Cortex of kidney (tissue), 1 donor: ENCODE data around the gene IGLL5.

ENCODE experiments used
- DNase-seq: peaks from one replicate; lab custom pipeline; 2025; lab: John Stamatoyannopoulos, UW

The IGLL5 gene

GRCh38 chr22:22938672-22939587, 51.3 kb downstream of the IGLL5 start:
- DNase-seq: no peak

DNA sequence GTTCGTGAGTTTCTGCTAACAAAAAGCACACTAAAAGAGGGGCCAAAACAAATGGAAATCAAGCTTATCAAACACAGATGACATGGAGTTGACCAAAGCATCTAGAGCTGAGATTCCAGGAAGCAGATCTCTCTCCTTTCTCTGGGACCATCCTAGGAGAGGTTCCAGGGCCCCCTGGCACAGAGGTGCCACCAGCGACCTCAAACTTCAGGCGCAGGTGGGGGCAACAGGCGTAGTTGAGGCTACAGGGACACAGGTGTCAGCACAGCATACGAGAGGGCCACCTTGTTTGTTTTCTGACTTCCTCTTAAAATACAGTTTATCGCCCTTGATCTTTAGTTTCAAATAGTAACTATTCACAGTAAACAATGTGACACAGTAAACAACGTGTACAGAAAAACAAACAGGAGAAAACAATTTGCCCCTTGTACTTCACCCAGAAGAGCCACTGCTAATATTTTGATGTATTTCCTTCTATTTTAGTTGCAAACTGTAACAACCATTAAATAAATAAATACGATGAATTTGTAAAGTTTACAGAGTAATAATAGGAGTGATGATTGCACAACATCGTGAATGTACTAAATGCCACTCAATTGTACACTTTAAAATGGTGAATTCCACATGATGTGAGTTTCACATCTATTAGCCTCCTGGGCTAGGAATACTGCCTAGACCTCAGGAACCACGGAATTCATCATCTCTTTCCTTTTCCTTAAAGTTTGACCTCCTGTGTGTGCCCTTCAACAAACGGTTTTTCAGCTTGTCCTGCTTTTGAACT, 52.2 kb downstream of the IGLL5 start:
- no peak for DNase-seq

DNA sequence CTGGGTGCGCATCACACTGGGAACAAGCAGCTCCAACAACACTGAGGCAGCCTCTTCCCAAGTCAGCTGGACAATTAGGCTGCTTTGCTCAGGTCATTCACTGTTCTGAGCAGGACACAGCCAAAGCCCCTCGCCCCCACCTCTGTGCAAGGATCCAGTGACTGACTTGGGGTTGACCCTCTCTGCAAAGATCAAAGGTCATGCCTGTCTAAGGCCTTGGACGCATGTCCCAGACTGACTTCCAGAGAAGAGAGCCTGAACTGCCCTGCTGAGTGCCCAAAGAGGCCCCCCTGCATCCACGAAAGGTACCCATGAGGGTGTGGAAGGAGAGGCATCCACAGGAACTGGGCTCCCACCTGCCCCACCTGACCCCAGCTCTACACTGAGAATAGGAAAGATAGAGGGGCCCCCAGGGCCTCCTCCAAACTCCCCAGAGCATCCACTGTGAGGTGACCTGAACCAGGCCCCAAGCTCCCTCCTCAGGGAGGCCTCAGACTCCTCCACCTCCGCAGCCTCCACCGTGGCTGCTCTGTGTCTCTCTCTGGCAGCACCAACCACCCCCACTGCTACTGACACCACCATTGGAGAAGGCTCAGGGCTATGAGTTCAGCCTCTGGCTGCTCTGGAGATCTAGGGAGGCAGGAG, 53.5 kb downstream of the IGLL5 start:
- DNase-seq: no peak

DNA sequence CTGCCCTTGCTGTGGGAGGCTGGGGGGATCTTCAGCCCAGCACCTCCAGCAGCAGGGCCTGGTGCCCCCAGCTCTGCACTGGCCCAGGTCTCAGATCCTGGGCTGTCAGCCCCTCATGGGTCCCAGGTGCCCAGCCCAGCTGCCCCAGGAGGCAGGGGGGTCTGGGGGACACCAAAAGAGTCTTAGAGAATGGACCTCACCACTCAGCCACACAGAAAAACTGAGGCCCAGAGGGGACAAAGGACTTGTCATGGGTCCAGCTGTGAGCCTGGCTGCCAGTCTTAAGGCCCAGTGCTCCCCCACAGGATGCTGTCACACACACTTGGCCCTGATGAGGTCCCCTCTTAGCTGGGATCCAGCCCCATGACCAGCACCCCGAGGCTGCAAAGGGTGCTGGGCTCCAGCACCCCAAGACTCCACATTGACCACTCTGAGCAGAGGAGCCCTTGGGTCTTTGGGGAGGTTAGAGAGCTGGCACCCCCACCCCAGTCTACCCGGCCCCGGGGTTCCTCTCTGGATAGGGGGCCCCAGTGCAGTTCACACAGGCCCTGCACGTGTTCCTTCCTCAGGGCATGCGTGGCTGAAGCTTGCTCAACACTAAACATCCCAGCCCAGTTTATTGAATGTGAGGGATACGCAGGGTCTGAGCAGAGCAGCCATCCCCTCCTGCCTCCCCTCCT, 54.4 kb downstream of the IGLL5 start:
- DNase-seq: no peak

DNA sequence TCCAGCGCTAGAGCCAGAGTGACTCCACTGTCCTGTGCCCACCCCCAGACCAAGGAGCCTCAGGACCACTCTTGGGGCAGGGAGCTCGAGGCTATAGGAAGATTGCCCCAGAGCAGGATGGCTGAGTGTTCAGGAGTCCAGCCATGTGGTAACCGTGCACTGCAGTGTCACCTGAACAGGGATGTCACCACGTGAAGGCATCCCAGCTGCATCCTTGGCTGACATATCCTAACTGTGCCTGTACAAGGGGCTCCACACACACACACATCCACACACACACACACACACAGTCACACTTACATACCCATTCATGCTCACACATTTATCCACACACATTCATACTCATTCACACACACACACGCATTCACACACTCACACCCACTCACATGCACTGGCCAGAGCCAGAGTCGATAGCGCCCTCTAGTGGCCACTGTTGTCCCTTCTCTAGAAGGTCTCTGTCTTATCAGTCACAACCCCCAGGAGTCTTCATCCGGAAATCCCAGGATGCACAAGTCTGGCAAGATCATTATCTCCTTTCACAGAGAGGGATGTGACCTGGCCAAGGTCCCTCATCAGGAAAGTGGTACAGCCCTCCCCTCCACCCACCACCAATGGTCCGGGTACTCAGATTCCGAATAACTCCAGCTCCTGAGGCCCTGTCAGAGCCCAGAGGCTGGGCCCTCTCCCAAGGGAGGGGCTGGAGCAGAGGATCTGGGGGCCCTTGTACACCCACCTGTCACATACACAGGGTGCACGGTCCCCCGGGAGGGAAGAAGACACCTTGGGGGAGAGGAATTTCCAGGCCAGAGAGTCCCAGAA, 55.1 kb downstream of the IGLL5 start:
- no peak for DNase-seq

GRCh38 chr22:22943521-22944267, 56.1 kb downstream of the IGLL5 start:
- DNase-seq: no peak

GRCh38 chr22:22944268-22944985, 56.8 kb downstream of the IGLL5 start:
- DNase-seq: no peak

DNA sequence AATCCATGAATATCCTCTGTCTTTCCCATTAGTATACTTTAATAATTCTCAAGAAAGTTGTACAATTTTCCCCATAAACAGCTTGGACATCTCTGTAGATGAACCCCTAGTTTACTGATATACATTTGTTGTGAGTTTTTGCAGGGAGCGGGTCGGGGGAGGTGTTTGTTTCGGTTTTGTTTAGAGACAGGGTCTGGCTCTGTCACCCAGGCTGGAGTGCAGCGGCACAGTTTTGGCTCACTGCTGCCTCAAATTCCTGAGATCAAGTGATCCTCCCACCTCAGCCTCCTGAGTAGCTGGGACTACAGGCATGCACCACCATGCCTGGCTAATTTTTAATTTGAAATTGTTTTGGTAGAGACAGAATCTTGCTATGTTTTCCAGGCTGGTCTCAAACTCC, 57.6 kb downstream of the IGLL5 start:
- no peak for DNase-seq
